HG03378 (cell line): ENCODE results near the gene LGR6.

Source experiments
- ATAC-seq: cut with Tn5 transposase; IDR thresholded peaks from one replicate; pipeline ENCODE4 v1.9.1; 2021; ENCODE audit warnings: mild to moderate bottlenecking, moderate library complexity; ENCODE audit not compliant: unreplicated experiment

LGR6 gene

DNA sequence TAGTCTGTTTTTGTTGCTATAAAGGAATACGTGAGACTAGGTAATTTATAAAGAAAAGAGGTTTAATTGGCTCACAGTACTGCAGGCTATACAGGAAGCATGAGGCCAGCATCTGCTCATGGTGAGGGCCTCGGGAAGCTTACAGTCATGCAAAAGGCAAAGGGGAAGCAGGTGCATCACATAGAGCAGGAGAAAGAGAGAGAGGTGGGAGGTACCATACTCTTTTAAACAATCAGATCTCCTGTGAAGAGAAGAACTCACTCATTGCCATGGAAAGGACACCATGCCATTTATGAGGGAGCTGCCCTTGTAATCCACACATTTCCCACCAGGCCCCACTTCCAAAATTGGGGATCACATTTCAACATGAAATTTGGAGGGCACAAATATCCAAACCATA, 167.6 kb downstream of the LGR6 start:
- ATAC-seq = no peak

DNA sequence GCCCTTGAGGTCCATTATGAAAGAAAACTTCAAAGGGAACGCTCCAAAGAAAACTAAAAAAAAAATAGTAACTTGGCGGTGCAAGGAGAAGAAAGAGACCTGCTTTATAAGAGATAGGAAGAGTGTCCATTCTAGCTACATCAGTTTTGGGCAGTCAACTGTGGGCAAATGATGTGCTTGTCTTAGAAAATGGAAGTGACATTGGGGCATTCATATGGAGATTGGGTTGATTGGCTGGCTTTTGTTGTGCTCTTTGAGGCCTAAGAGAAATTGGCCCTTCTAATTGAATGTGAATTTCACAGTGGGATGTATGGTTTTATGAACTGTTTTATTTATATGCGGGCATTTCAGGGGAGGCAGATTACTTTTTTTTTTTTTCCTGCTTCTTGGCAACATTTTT, 168.1 kb downstream of the LGR6 start:
- ATAC-seq = no peak

DNA sequence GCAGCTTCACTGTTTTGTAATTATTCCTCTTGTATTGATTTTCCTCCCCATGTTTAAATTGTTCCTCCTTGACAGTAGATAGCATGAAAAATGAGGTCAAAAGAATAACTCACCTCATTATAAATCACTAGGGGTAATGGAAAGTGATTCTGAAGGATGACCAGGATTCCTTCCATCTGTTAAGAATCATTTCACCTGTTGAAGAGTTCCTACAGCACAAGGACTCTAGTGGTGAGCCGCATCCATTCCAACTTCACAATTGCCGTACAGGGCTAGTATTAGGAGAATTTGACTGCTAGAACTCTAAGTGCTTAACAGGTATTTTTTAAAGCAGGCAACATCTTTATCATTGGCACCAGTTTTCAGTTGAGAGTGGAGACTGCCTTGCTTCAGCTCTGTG, 168.6 kb downstream of the LGR6 start:
- no peak for ATAC-seq

DNA sequence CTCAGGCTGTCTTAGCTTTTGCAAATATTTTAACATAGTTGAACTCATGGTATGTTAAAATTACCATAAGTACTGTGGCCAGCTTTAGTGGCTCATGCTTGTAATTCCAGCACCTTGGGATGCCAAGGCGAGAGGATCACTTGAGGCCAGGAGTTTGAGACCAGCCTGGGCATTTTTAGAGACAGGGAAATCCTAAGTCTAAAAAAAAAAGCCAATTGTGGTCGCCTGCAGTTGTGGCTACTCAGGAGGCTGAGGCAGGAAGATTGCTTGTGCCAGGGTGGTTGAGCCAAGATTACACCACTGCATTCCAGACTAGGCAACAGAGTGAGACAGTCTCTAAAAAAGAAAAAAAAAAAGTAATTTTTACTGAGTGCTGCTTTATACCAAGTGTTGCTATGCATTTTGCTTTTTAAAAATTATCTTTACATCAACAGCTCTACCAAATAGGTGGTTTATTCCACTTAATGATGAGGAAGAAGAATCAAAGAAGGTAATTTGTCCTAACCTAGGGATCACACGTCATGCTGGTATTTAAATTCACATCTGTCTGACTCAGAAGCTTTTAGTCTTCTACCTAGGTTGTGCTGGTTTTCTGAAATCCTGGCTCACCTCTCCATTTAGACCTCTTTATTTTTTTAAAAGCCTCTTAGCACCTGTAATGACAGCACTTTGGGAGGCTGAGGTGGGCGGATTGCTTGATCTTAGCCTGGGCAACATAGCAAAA, 171.7 kb downstream of the LGR6 start:
- ATAC-seq = no peak

DNA sequence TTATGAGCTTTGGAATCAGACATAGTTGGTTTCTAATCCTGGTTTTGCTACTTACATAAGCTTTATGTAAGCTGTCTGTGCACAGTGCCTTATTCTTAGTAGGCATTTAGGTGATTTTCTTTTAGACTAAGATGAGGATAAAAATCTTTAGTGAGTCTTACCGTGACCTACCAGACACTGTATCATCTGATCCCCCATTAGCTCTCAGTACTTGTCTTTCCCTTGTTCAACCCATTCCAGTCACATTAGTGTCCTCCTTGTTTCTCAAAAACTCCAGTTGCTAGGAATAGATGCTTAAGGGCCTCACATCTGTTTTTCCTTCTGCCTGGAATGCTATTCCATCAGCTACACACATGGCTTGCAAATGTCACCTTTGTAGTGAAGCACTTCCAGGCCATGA, 173.7 kb downstream of the LGR6 start:
- ATAC-seq = no peak
